ENCODE results near the gene SDF4. TPM values are rescaled to one million over a fixed set of nuclear protein-coding genes. Genes with fewer than 3 reads are reported as not detected.

The SDF4 gene
- total and polyA plus RNA-seq, 12 donors, result 95.6 to 184 (median 123) TPM

- intact Hi-C loops (cut with DNase I), result no loop called here
- peaks cover 0 to 58% (median 42%) of the 10 kb centered on the region in 7 donors for H3K27me3 ChIP-seq
- H3K27ac ChIP-seq, result no peak overlapping the region
- H3K9me3 ChIP-seq, result no peaks in the 10 kb centered on the region
- peaks cover 0 to 21% (median 7%) of the 10 kb centered on the region in 9 donors for H3K4me1 ChIP-seq
- WGBS, 2 donors, result 77 to 79% methylated on average over 51 of the region's 51 CpGs
- H3K36me3 ChIP-seq, result no peaks in the 10 kb centered on the region
- TF ChIP-seq CTCF (IDR thresholded peaks at IDR 0.05), result no peak
- DNase-seq (peak in 1 of 2 donors; percentile 11), ATAC-seq (no peak)
- no peak overlapping the region for H3K4me3 ChIP-seq
These were observed 51.6 kb downstream of the SDF4 start for GRCh38 chr1:1179983-1180861.

- no peak overlapping the region for H3K4me3 ChIP-seq
- H3K9me3 ChIP-seq, result no peaks in the 10 kb centered on the region
- no peaks in the 10 kb centered on the region for H3K36me3 ChIP-seq
- DNase-seq (peak in 1 of 2 donors; percentile 9), ATAC-seq (no peak)
- 78 to 81% methylated on average over 25 of the region's 25 CpGs for WGBS, 2 donors
- peaks cover 0 to 65% (median 47%) of the 10 kb centered on the region in 7 donors for H3K27me3 ChIP-seq
- intact Hi-C loops (cut with DNase I), result no loop called here
- no peak for TF ChIP-seq CTCF (IDR thresholded peaks at IDR 0.05)
- H3K4me1 ChIP-seq, result peaks cover 0 to 21% (median 7%) of the 10 kb centered on the region in 9 donors
- no peak overlapping the region for H3K27ac ChIP-seq
These were observed 52.3 kb downstream of the SDF4 start for GRCh38 chr1:1179346-1179982.

GRCh38 chr1:1178794-1179331, 52.9 kb downstream of the SDF4 start:
- Histone ChIP-seq H3K9me3 (no peaks in the 10 kb centered on the region), H3K27ac (no peak overlapping the region), H3K36me3 (no peaks in the 10 kb centered on the region), H3K27me3 (peaks cover 0 to 71% (median 53%) of the 10 kb centered on the region in 7 donors), H3K4me3 (no peak overlapping the region), H3K4me1 (peaks cover 0 to 22% (median 9%) of the 10 kb centered on the region in 9 donors)
- TF ChIP-seq CTCF (IDR thresholded peaks at IDR 0.05), result no peak
- DNase-seq, result peak in 1 of 2 donors; percentile 9
- 88% methylated on average over 30 to 32 of the region's 32 CpGs for WGBS, 2 donors
- intact Hi-C loops (cut with DNase I), result no loop called here
- ATAC-seq, result no peak

- Histone ChIP-seq H3K4me1 (peaks cover 0 to 17% (median 4%) of the 10 kb centered on the region in 9 donors), H3K27ac (no peak overlapping the region), H3K36me3 (no peaks in the 10 kb centered on the region), H3K4me3 (no peak overlapping the region), H3K27me3 (peaks cover 10 to 84% (median 65%) of the 10 kb centered on the region in 7 donors), H3K9me3 (no peaks in the 10 kb centered on the region)
- no peak for TF ChIP-seq CTCF (IDR thresholded peaks at IDR 0.05)
- intact Hi-C loops (cut with DNase I), result no loop called here
- DNase-seq (no peak), ATAC-seq (no peak)
- WGBS, 2 donors, result 78 to 84% methylated on average over 21 of the region's 21 CpGs
These were observed 54.2 kb downstream of the SDF4 start for GRCh38 chr1:1177452-1178206.
